IPS-11a (cell line): ENCODE measurements around the gene MAST4.
"Not testable (repeated sequence)": the region's sequence is repeated elsewhere in the genome, so short reads cannot be mapped to it uniquely, and the experiment has no call there.

Experiments used
- H3K4me3 ChIP-seq: one replicate; pipeline ENCODE4 v1.5.1; 2013; ENCODE audit warnings: low read depth, low read length, control low read depth

MAST4 gene

DNA sequence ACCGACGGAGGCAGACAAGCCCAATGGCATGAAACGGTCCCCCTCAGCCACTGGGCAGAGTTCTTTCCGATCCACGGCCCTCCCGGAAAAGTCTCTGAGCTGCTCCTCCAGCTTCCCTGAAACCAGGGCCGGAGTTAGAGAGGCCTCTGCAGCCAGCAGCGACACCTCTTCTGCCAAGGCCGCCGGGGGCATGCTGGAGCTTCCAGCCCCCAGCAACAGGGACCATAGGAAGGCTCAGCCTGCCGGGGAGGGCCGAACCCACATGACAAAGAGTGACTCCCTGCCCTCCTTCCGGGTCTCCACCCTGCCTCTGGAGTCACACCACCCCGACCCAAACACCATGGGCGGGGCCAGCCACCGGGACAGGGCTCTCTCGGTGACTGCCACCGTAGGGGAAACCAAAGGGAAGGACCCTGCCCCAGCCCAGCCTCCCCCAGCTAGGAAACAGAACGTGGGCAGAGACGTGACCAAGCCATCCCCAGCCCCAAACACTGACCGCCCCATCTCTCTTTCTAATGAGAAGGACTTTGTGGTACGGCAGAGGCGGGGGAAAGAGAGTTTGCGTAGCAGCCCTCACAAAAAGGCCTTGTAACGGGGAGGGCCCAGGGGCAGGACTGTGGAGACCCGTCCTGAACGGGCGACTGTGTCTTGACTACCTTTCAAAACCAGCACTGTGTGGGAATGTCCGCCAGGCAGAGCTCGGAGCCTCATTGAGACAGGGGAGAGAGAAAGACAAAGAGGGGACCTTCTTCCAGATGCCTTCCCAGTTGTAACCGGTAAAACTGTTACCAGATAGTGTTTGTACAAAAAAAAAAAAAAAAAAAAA is 570.5 kb downstream of the MAST4 start:
- no peak overlapping the region for H3K4me3 ChIP-seq

DNA sequence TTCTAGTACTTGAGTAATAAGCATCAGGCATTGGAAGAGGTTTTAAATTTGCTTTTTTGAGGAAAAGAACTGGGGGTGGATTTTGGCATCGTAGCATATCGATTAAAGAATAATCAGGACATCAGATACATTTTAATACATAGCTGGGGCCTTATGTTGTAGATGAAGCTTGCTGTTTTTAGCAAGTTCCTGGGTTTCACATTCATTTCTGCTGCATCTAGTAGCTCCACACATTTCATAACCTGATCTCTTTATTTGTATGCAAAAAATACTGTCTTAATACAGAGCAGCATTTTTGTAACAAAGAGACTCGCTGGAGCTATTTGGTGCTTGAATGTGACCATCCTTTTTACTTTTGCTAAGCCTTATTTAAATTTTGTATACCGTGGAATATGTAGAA is 571.9 kb downstream of the MAST4 start:
- H3K4me3 ChIP-seq: no peak overlapping the region

DNA sequence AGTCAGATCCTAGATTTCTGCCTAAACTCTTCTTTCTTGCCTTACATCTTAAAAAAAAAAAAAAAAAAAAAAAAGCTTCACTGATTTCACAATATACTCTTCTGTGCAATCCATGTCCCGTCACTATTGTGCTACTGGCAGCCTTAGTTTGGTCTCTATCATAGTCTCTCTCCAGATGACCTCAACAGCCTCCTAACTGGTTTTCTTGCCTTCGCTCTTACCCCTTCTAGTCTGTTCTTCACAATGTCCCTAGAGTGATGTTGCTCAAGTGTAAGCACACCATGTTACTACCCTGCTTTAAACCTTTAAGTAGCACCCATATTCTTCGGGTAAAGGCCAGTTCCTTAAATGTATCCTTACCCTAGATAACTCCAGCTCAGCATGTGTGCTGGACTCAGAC is 574.6 kb downstream of the MAST4 start:
- no peak overlapping the region for H3K4me3 ChIP-seq

DNA sequence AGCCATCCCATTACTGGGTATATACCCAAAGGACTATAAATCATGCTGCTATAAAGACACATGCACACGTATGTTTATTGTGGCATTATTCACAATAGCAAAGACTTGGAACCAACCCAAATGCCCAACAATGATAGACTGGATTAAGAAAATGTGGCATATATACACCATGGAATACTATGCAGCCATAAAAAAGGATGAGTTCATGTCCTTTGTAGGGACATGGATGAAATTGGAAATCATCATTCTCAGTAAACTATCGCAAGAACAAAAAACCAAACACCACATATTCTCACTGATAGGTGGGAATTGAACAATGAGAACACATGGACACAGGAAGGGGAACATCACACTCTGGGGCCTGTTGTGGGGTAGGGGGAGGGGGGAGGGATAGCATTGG is 577.2 kb downstream of the MAST4 start:
- not testable (repeated sequence) for H3K4me3 ChIP-seq

DNA sequence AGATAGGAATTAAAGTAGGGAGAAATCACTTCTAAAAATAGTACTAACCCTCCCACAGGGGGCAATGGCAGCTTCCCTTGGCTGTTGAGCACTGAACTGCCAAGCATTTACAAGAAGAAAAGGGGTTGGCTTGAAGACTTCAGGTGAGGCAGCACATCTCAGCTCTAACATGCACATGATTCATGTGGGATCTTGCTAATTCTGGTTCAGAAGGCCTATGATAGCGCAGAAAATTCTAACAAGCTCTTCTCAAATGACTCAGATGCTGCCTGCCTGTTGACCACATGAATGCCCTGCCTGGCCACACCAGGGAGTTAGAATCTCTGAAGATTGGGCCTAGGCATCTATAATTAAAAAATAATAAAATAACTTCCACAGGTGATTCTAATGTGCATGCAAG is 577.8 kb downstream of the MAST4 start:
- no peak overlapping the region for H3K4me3 ChIP-seq

DNA sequence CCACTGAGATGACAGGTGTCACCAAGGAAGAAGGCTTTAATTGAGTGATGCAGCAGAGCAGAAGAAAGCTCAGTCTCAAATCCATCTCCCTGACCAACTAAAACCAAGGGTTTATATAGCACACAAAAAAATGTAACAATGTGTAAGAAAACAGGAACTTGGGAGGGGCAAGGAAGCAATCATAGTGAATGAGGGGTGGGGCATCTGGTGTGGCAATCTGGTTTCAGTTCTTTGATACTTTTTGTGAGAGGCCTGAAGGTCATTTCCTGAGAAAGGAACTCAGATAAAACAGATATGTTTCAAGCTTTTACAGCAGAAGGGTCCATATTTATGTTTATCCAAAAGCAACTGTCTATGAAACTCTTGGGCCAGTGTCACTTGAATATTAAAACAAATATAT is 580.7 kb downstream of the MAST4 start:
- H3K4me3 ChIP-seq: no peak overlapping the region

DNA sequence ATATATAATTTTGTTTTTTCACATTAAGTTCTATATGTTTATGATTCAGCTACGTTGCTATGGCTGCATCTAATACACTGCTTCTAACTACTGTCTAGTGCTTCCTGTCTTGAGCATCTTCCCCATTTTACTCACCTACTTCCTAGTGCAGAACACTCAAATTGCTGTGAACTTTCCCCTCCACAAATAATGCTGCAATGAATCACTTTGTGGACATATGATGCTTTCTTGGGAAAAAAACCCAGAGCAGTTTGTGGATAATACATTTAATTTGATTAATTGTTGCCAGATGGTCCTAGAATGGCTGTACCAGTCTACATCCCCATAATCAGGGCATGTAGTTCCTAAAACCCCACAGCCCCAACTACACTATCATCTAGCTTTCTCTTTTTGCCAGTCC is 581.9 kb downstream of the MAST4 start:
- no peak overlapping the region for H3K4me3 ChIP-seq

DNA sequence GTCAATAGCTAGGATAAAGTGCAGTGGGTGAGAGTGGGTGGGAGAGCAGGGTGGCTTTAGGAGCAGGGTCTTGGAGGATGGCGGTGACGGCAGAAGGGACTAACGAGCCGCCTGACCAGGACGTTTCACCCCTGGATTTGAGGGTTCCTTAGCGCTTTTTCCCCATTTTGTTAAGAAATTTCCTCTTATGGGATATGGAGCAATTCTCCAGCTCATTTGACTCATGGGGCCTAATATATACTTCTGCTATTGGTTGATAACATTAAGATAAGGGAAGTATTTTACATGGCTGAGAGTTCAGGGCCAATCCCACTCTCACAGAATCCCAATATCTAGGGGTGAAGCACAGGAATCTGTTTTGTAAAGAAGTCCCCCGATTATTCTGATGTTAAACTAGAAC is 582.8 kb downstream of the MAST4 start:
- no peak overlapping the region for H3K4me3 ChIP-seq

DNA sequence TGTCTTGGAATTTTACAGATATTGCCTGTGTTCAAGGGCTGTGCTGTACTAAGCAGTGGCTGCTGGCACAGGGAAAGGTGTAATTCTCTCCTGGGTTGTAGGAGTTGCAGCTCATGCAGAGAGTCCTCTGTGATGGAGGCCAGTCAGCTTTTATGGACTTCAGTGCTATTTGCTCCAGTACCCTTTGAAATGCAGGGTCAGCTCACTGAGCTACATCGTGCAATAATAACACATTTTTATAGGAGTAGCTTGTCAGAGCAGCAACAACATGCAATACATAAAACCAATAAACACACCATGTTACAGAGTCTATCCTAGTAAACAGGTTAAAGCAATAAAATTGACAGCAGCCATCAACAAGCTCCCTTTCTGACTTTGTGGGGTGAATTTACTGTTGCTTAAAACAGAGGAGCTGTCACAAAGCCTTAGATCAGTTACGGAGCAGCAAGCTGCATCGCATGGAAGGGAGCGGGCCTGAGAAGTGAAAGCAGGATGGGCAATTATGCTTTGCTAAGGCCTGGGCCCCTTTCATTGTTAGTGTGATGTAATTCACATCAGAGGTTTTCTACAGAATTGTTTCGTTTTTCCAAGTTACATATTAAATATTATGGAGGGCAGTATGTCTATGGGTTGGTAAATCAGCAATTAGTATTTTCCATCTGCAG is 583.6 kb downstream of the MAST4 start:
- no peak overlapping the region for H3K4me3 ChIP-seq

DNA sequence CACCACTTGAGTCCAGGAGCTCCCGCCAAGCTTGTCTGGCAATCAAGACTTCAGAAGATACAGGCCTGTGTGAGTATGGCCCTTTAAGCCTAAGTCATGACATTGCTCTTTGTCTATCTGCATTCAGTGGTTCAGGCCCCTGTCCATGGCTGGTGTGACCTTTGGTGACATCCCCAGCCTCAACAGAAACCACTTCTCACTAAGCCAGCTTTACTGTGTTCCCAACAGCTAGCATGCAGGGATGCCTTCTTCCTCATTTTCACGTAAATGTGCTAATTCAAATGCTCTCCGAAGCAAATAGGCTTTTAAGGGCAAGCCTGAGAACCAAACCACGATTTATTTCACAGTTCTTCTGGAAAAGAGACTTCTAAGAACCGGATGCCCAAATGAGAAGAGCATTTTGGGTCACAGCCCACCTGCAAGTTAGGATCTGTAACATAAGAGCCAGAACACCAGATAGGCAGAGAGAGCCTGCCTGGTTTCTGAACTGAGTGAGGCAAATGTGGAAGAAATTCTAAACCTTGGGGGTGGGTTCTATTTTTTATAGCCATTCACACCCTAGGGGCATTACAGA is 585.5 kb downstream of the MAST4 start:
- H3K4me3 ChIP-seq: no peak overlapping the region

DNA sequence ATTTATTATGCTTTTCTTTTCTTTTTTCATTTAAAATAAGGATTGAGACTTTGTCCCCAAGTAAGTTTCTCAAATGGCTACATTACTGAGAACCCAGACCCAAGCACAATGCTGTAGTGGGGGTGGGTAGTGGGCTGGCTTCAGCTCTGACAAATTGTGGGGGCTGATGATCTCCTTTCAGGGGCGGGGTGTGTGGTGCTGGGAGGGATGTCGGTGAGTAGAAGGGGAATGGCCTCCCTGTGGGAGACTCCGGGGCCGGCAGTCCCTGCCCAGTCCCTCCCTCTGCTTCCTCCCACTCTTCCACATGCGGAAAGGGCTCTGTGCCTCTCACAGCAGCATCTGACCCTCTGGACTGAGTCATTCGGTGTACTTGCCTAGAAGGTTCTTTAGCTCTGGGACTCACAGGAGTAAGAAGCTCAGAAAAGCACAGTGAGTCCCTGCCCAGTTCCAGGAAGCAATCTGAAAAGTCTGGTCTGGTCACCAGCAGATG is 586.2 kb downstream of the MAST4 start:
- H3K4me3 ChIP-seq: no peak overlapping the region

DNA sequence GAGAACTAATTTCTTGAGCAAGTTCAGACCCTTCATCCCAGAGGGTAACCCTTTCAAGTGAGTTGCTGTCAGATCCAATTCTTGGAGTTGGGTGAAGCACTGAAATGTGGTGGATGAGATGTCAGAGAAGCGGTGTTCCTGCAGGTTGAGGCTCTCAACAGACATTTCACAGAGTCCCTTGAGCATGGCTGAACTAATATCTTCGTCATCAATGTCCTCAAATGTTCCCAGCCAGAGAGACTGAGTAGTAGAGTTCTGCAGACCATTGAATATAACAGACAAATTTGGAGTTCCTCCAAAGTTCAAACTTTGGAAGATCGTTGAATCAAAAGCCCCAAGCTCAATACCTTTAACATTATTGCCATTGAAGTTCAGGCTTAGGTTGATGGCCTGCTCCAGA is 587.7 kb downstream of the MAST4 start:
- H3K4me3 ChIP-seq: no peak overlapping the region

DNA sequence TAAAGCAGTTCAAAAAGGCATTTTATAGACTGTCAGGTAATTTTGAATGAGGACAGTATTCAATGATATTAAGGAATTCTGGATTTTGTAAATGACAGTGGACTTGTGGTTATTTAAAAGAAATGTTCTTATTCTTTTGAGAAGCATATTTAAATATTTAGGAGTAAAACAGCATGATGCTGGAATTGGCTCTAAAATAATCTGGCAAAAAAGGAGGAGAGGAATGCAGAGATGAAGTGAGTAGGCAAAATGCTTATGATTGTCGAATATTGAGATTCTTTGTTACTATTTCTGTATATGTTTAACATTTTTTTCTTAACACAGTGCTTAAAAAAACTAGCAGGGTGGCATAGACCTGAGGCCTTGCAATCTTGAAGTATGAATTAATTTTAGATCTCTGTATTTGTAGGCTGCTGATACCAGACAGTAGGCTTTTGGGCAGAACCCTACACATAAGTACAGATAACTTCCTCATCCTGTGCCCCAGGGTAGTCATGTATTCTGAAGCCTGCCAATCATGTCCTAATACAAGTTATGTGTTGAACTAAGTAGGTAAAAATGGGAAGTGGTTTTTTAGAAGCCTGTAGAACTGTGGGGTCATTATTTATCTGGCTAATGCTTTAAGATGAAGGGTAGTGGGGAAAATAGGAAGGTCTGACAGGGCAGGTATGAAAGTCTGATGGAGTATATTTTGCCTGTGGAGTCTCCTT is 591.0 kb downstream of the MAST4 start:
- H3K4me3 ChIP-seq: no peak overlapping the region

DNA sequence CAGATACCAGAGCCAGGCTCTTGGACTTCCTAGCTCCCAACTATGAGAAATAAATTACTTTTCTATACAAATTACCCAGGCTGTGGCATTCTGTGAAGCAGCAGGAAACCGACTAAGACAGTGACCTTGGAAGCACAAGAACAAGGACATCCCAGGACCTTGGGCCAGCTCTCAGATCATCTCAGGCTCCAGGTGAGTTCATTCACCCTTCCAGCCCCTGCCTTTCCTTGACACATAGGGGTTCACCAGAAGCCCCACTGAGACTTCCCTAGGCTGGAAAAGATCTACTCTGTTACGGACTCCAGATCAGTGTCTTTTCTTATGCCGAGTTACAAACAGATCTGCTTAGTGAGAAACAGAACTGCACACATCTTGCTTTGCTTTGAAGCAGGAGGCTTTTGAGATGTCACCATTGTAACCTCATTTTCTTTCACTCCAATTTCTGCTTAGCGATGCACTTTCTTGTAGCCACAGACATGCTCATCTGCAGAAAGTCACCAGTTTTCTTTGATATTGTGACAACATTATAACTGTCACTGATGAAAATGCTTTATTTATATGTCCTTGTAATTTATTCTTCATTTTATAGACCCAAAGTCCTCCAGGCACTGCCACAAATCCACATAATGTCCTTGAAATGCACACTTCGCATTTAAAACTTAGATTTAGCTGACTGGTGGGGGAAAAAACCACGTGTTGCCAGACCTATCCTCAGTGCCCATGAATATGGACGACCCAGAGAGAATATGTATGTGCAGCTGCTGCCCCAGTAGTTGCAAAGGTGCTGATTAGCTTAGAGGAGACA is 592.3 kb downstream of the MAST4 start:
- H3K4me3 ChIP-seq: no peak overlapping the region

DNA sequence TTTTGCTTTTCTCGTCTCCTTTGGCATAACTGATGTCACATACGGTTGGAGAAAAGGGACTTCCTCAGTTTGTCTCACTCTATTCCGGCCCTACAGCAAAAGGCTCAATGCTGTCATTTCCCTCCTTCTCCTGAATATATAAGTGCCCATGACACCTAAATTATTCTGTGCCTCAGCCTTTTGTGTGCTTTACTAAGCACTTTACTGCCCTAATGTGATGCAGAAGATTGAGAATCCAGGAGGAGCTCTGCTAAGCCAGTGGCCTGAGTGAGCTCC is 592.8 kb downstream of the MAST4 start:
- H3K4me3 ChIP-seq: no peak overlapping the region

DNA sequence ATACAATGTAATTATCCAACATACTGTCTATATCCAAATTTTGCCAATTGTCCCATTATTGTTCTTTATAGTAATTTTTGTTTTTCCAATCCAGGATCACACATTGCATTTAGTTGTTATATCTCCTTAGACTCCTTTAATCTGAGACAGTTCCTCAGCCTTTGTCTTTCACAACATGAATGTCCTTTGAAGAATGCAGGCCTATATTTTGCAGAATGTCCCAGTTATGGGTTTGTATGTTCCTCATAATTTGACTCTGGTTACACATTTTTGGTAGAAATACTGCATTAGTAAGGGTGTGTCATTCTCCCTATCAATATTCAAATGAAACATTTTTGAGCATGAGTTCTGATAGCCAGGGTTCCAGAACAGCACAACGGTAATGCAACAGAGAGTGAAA is 593.7 kb downstream of the MAST4 start:
- H3K4me3 ChIP-seq: no peak overlapping the region

DNA sequence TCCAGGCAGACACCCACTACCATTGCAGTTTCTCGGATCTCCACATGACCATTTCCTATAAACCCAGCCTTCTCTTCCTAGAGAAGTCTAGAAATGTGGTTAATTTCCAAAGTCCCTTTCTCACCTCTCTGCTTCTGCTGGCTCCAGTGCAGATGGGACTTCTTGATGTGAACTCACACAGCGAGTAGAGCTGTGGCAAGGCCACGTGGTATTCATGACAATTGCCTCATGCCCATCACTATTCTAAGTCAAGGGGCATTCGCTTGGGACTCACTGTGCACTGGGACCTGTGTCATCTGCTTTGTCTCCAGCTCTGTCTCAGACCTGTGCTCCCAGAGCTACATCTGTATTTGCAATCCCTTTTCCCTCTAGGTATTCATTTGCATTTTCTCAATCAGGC is 594.2 kb downstream of the MAST4 start:
- no peak overlapping the region for H3K4me3 ChIP-seq

DNA sequence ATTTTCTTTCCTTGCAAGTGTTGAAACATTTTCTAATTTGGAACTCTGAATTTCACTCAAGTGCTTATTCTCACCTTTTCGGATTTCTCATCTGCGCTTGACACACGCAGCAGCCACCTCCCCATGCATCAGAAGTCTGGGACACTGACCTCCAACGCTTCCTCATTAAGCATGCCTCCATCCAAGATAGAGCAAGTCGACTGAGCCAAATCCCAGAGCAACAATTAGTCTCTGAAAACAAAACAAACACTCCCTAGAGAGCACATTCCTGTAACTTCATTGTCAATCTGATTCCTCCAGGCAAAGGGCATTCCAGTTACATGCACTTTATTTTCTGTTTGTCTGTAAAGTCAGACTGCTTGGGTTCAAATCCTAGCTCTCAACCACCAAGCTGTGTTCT is 594.7 kb downstream of the MAST4 start:
- H3K4me3 ChIP-seq: no peak overlapping the region

DNA sequence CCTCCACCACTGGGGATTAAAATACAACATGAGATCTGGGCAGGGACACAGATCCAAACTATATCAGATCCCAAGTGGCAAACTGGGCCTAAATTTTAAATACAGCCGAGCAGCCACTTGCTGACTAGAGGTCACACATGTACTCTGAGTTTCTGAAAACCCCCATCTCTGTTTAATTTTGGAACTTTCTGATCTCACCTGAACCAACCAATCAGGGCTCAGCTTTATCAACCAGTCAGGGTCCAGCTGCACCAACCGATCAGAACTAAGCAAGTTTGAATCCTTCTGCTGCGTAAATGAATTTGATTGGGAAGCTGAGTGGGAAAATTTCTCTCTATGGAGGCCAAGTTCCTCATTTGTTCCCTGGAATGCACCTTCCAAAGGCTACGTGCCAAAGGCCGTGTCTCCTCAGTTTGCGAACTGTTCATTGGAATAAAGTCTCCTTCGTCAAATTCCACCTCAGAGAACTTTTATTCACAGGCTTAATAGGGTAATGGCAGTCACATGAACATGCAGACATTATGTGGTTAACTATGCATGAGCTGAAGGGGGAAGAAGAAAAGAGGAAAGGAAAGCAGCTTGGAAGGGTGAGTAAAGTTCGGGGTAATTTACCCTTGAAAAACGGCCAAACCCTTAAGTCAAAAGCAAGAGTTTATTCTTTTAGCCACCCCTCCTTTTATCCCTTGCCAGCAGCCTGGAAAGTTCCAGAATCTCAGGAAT is 596.7 kb downstream of the MAST4 start:
- H3K4me3 ChIP-seq: no peak overlapping the region

DNA sequence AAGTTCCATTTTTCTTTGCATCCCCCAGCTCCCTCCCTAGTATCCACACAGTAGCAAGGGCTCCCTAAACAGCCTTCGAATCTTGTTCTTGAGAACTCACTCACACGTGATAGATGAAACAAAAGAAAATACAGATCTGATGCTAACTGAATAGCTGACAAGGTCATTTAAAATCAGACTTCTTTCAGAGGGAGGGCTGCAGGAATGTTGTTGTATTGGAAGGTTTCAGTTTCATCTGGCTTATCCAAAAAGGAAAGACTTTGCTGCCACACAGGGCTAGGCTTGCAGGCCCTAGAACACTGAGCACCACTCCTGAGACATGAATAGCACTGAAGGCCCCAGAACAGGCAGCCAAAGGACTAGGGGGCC is 597.2 kb downstream of the MAST4 start:
- H3K4me3 ChIP-seq: no peak overlapping the region
